ENCODE data around the gene LRRC3.

GRCh38 chr21:44499631-44500030 lies 44.3 kb downstream of the LRRC3 start:
- TF ChIP-seq CTCF (IDR thresholded peaks at IDR 0.05; ENCODE audit: low read depth, low read length) (no peak), EZH2phosphoT487 (IDR thresholded peaks at IDR 0.05; ENCODE audit: low read depth) (no peak)
